OCI-LY1 (cell line): Measurements from ENCODE around the gene DHRS7B.

Experiments
- H2AFZ ChIP-seq: fragments of 200-600 bp; sonication (generic), shearing (Covaris generic); 2 replicates; pipeline ENCODE4 v1.6.0; 2014; ENCODE audit warnings: antibody characterized with exemption, mild to moderate bottlenecking, low read length
- H3F3A ChIP-seq: fragments of 200-600 bp; sonication (generic), shearing (Covaris generic); 2 replicates; pipeline ENCODE4 v1.6.0; 2014; ENCODE audit warnings: mild to moderate bottlenecking, antibody characterized with exemption, low read length, moderate library complexity; ENCODE audit not compliant: insufficient read depth
- H3K27ac ChIP-seq: fragments of 200-600 bp; sonication (generic); 2 replicates; pipeline ENCODE4 v1.5.1; 2014; ENCODE audit warnings: low read length, mixed run types, mild to moderate bottlenecking, low read depth; ENCODE audit not compliant: poor library complexity, severe bottlenecking
- H3K27me3 ChIP-seq: fragments of 200-600 bp; sonication (generic); 2 replicates; pipeline ENCODE4 v1.6.0; 2014; ENCODE audit warnings: antibody characterized with exemption, mild to moderate bottlenecking, low read length, moderate library complexity; ENCODE audit not compliant: insufficient read depth
- H3K36me3 ChIP-seq: fragments of 200-600 bp; sonication (generic); 2 replicates; pipeline ENCODE4 v1.6.1; 2014; ENCODE audit warnings: mild to moderate bottlenecking, antibody characterized with exemption, low read length, moderate library complexity, mixed read lengths; ENCODE audit not compliant: insufficient read depth
- H3K4me1 ChIP-seq: fragments of 200-600 bp; sonication (generic); 2 replicates; pipeline ENCODE4 v1.5.1; 2014; ENCODE audit warnings: mild to moderate bottlenecking, low read length, moderate library complexity; ENCODE audit not compliant: insufficient read depth, severe bottlenecking
- H3K4me2 ChIP-seq: fragments of 200-600 bp; sonication (generic), shearing (Covaris generic); 2 replicates; pipeline ENCODE4 v1.6.1; 2014; ENCODE audit warnings: low read length
- H3K4me3 ChIP-seq: fragments of 200-600 bp; sonication (generic); 2 replicates; pipeline ENCODE4 v1.5.1; 2014; ENCODE audit warnings: low read length, low read depth, mild to moderate bottlenecking, mixed read lengths; ENCODE audit not compliant: poor library complexity, severe bottlenecking
- H3K79me2 ChIP-seq: fragments of 200-600 bp; shearing (Covaris generic); 2 replicates; pipeline ENCODE4 v1.6.1; 2016; ENCODE audit warnings: mixed run types, low read length, mixed read lengths; ENCODE audit not compliant: insufficient read depth
- H3K9ac ChIP-seq: fragments of 200-600 bp; sonication (generic), shearing (Covaris generic); 2 replicates; pipeline ENCODE4 v1.6.1; 2014; ENCODE audit warnings: mild to moderate bottlenecking, low read length, mixed read lengths
- H3K9me2 ChIP-seq: fragments of 200-600 bp; sonication (generic), shearing (Covaris generic); 2 replicates; pipeline ENCODE4 v1.6.1; 2014; ENCODE audit warnings: low read depth, mild to moderate bottlenecking, low read length, mixed read lengths
- H3K9me3 ChIP-seq: fragments of 200-600 bp; shearing (Covaris generic); 2 replicates; pipeline ENCODE4 v1.6.1; 2014; ENCODE audit warnings: low read length, mixed read lengths
- H4K20me1 ChIP-seq: fragments of 200-600 bp; sonication (generic), shearing (Covaris generic); 2 replicates; pipeline ENCODE4 v1.6.0; 2016; ENCODE audit warnings: mild to moderate bottlenecking, low read length; ENCODE audit not compliant: insufficient read depth
- CTCF ChIP-seq: fragments of 200-600 bp; sonication (generic), shearing (Covaris generic); IDR thresholded peaks from 2 replicates; pipeline ENCODE4 v1.5.1; 2017; ENCODE audit warnings: mild to moderate bottlenecking, antibody characterized with exemption, low read length, moderate library complexity, mixed read lengths
- EZH2 ChIP-seq: fragments of 200-600 bp; sonication (generic), shearing (Covaris generic); IDR thresholded peaks from 2 replicates; pipeline ENCODE4 v1.8.0; 2017; ENCODE audit warnings: borderline replicate concordance, mixed run types, mild to moderate bottlenecking, antibody characterized with exemption, low read length, moderate library complexity, mixed read lengths

DHRS7B gene

GRCh38 chr17:21127509-21128077, 829 bp downstream of the DHRS7B start:
- Histone ChIP-seq H3K9ac (peak overlapping the region; percentile 77), H3F3A (no peaks in the 10 kb centered on the region), H4K20me1 (no peaks in the 10 kb centered on the region), H3K36me3 (no peaks in the 10 kb centered on the region), H3K4me1 (peaks cover 21% of the 10 kb centered on the region), H3K79me2 (peaks cover 8% of the 10 kb centered on the region), H3K4me2 (peak overlapping the region; percentile 82), H3K27ac (no peak overlapping the region), H2AFZ (no peak overlapping the region), H3K9me2 (no peaks in the 10 kb centered on the region), H3K4me3 (peak overlapping the region; percentile 71), H3K27me3 (no peaks in the 10 kb centered on the region), H3K9me3 (no peaks in the 10 kb centered on the region)
- no peak for TF ChIP-seq CTCF
- no peak for TF ChIP-seq EZH2

GRCh38 chr17:21129023-21129681, 2.4 kb downstream of the DHRS7B start:
- no peak overlapping the region for H3K4me3 ChIP-seq
- H3K27ac ChIP-seq, result no peak overlapping the region
- H3K4me2 ChIP-seq, result no peak overlapping the region
- no peaks in the 10 kb centered on the region for H3K36me3 ChIP-seq
- no peaks in the 10 kb centered on the region for H3F3A ChIP-seq
- peaks cover 21% of the 10 kb centered on the region for H3K4me1 ChIP-seq
- H2AFZ ChIP-seq, result no peak overlapping the region
- H3K9me2 ChIP-seq, result no peaks in the 10 kb centered on the region
- TF ChIP-seq EZH2 (no peak), CTCF (peak; percentile 47)
- H3K9ac ChIP-seq, result no peak overlapping the region
- H3K79me2 ChIP-seq, result peaks cover 11% of the 10 kb centered on the region
- H3K9me3 ChIP-seq, result 0 out of 2 replicates have a peak, but pooled peaks cover 4% of the 10 kb centered on the region
- H4K20me1 ChIP-seq, result no peaks in the 10 kb centered on the region
- no peaks in the 10 kb centered on the region for H3K27me3 ChIP-seq

- Histone ChIP-seq H3K9me2 (no peaks in the 10 kb centered on the region), H3K4me3 (no peak overlapping the region), H3K4me2 (no peak overlapping the region), H3K9ac (no peak overlapping the region), H2AFZ (no peak overlapping the region), H3K9me3 (0 out of 2 replicates have a peak, but pooled peaks cover 4% of the 10 kb centered on the region), H3K4me1 (peaks cover 12% of the 10 kb centered on the region), H3K27me3 (no peaks in the 10 kb centered on the region), H3K79me2 (peaks cover 11% of the 10 kb centered on the region), H4K20me1 (no peaks in the 10 kb centered on the region), H3F3A (no peaks in the 10 kb centered on the region), H3K27ac (no peak overlapping the region), H3K36me3 (no peaks in the 10 kb centered on the region)
- TF ChIP-seq EZH2 (no peak), CTCF (no peak)
Observed at GRCh38 chr17:21131137-21131536, 4.4 kb downstream of the DHRS7B start.
